ENCODE results near the gene TPT1. TPM values are rescaled to one million over a fixed set of nuclear protein-coding genes. Genes with fewer than 3 reads are reported as not detected.
A peak's percentile ranks its signal among the peaks of the same experiment; 100 is the strongest.
"Not testable (repeated sequence)": the region's sequence is repeated elsewhere in the genome, so short reads cannot be mapped to it uniquely, and the experiment has no call there.

Gene TPT1
- total RNA-seq, 1 donor from 2014 or later = 3,215 TPM

GRCh38 chr13:45369116-45369515, 28.1 kb upstream of the TPT1 start:
- DNase-seq (ENCODE audit: low spot score) = no peak

GRCh38 chr13:45368571-45368970, 27.6 kb upstream of the TPT1 start:
- intact Hi-C loops (cut with DNase I) = no loop called here
- DNase-seq (ENCODE audit: low spot score) = no peak

More at GRCh38 chr13:45369116-45369515, 28.1 kb upstream of the TPT1 start:
- intact Hi-C loops (cut with DNase I) = no loop called here

GRCh38 chr13:45368005-45368404, 27.0 kb upstream of the TPT1 start:
- intact Hi-C loops (cut with DNase I) = no loop called here
- DNase-seq (ENCODE audit: low spot score) = no peak

- peak; percentile 77 for DNase-seq (ENCODE audit: low spot score)
- intact Hi-C loops (cut with DNase I) = no loop called here
These were observed 26.4 kb upstream of the TPT1 start for GRCh38 chr13:45367358-45367757.

- intact Hi-C loops (cut with DNase I) = no loop called here
- no peak for DNase-seq (ENCODE audit: low spot score)
These were observed 24.5 kb upstream of the TPT1 start for GRCh38 chr13:45365558-45365885.

GRCh38 chr13:45364876-45365557, 24.0 kb upstream of the TPT1 start:
- no peak for DNase-seq (ENCODE audit: low spot score)
- intact Hi-C loops (cut with DNase I) = no loop called here

- no peak for DNase-seq (ENCODE audit: low spot score)
- intact Hi-C loops (cut with DNase I) = no loop called here
These were observed 22.0 kb upstream of the TPT1 start for GRCh38 chr13:45362939-45363338.

GRCh38 chr13:45361596-45362206, 20.7 kb upstream of the TPT1 start:
- intact Hi-C loops (cut with DNase I) = no loop called here
- no peak for DNase-seq (ENCODE audit: low spot score)

- DNase-seq (ENCODE audit: low spot score) = peak; percentile 67
- intact Hi-C loops (cut with DNase I) = no loop called here
These were observed 16.1 kb upstream of the TPT1 start for GRCh38 chr13:45356966-45357672.

- intact Hi-C loops (cut with DNase I) = no loop called here
- no peak for DNase-seq (ENCODE audit: low spot score)
These were observed 12.9 kb upstream of the TPT1 start for GRCh38 chr13:45353895-45354294.

- intact Hi-C loops (cut with DNase I) = no loop called here
- no peak for DNase-seq (ENCODE audit: low spot score)
These were observed 11.0 kb upstream of the TPT1 start for GRCh38 chr13:45352031-45352430.

- intact Hi-C loops (cut with DNase I) = no loop called here
- DNase-seq (ENCODE audit: low spot score) = no peak
These were observed 9.2 kb upstream of the TPT1 start for GRCh38 chr13:45350152-45350551.

- no peak for DNase-seq (ENCODE audit: low spot score)
- intact Hi-C loops (cut with DNase I) = no loop called here
These were observed 8.5 kb upstream of the TPT1 start for GRCh38 chr13:45349438-45349837.

- DNase-seq (ENCODE audit: low spot score); intact Hi-C loops (cut with DNase I): not testable (repeated sequence)
These were observed 3.1 kb upstream of the TPT1 start for GRCh38 chr13:45344064-45344463.

GRCh38 chr13:45343102-45343501, 2.1 kb upstream of the TPT1 start:
- DNase-seq (ENCODE audit: low spot score); intact Hi-C loops (cut with DNase I): not testable (repeated sequence)

GRCh38 chr13:45342668-45343067, 1.7 kb upstream of the TPT1 start:
- intact Hi-C loops (cut with DNase I) = not testable (repeated sequence)
- peak; percentile 38 for DNase-seq (ENCODE audit: low spot score)

- peak; percentile 66 for DNase-seq (ENCODE audit: low spot score)
- intact Hi-C loops (cut with DNase I) = loop anchor here (2.0 kb wide), 1 partner anchor 75 kb away; no protein-coding TSS in a partner anchor
These were observed 967 bp upstream of the TPT1 start for GRCh38 chr13:45341799-45342500.

GRCh38 chr13:45340422-45341033, 455 bp downstream of the TPT1 start:
- DNase-seq (ENCODE audit: low spot score) = peak; percentile 95
- intact Hi-C loops (cut with DNase I) = loop anchor here (2.0 kb wide), 1 partner anchor 76 kb away; no protein-coding TSS in a partner anchor

GRCh38 chr13:45339867-45340266, 1.1 kb downstream of the TPT1 start:
- DNase-seq (ENCODE audit: low spot score) = no peak
- intact Hi-C loops (cut with DNase I) = loop anchor here (2.0 kb wide), 1 partner anchor 77 kb away; no protein-coding TSS in a partner anchor

GRCh38 chr13:45339399-45339798, 1.6 kb downstream of the TPT1 start:
- intact Hi-C loops (cut with DNase I) = no loop called here
- no peak for DNase-seq (ENCODE audit: low spot score)
